ENCODE measurements around the gene MGARP. TPM values are rescaled to one million over a fixed set of nuclear protein-coding genes. Genes with fewer than 3 reads are reported as not detected.

MGARP gene
- total RNA-seq, 1 donor from 2014 or later = 1.7 TPM

DNA sequence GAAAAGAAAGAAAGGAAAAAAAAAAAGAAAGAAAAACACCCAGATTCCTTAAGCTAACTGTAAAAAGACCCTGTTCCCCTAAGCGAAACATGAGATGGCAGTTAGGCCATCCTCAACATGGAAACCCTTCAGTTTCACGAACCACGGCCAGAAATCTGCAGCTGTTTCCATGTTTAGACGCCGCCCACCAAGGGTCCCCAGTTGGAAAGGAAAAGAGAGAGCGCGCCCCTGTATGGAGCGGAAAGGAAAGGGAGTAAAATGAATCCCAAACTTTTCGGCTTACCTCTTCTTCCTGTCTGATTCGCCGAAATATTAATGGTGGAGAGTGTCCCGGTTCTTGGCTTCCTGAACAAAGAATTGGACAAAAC is 38.3 kb downstream of the MGARP start:
- TF ChIP-seq, protein P1, sequence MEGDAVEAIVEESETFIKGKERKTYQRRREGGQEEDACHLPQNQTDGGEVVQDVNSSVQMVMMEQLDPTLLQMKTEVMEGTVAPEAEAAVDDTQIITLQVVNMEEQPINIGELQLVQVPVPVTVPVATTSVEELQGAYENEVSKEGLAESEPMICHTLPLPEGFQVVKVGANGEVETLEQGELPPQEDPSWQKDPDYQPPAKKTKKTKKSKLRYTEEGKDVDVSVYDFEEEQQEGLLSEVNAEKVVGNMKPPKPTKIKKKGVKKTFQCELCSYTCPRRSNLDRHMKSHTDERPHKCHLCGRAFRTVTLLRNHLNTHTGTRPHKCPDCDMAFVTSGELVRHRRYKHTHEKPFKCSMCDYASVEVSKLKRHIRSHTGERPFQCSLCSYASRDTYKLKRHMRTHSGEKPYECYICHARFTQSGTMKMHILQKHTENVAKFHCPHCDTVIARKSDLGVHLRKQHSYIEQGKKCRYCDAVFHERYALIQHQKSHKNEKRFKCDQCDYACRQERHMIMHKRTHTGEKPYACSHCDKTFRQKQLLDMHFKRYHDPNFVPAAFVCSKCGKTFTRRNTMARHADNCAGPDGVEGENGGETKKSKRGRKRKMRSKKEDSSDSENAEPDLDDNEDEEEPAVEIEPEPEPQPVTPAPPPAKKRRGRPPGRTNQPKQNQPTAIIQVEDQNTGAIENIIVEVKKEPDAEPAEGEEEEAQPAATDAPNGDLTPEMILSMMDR (conservative IDR thresholded peaks at IDR 0.05) = no peak
- DNase-seq (ENCODE audit: extremely low spot score, unreplicated experiment) = no peak
- Mint-ChIP-seq H3K36me3 (no peaks in the 10 kb centered on the region), H3K27ac (no peak overlapping the region), H3K4me3 (no peak overlapping the region), H3K27me3 (no peaks in the 10 kb centered on the region), H3K9me3 (peaks cover 8% of the 10 kb centered on the region), H3K4me1 (ENCODE audit: unreplicated experiment) (peaks cover 14% of the 10 kb centered on the region)

DNA sequence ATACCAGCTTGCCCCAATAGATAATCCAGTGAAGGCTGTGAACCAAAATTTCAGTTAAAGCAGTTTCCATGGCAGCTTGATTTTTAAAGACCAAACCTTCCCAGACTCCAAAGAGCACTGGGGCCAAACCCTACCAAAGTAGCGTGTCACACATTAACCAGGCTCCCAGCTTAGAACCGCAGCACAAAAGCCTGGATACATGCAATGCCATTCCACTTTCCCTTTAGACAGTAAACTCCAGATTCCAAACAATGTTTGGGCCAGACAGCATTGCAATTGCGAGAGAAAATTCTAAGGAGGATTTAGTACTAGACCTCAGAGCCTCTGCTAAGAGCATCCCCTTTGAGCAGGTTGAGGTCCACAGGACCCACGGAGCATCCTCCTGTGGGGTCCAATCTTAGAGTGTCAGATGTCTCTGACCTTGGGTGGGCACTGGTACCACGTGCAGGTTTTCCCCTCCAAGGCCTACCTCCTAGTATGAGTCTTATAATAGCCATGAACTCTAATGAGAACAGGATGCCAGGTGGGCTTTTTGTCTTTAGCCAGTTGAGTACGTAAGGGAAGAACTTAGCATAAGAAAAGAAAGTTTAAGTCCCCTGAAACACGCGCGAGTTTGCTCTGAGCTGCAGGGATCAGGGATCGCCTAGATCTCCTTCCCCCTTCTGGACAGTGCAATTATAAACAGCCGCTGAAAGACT is 38.8 kb downstream of the MGARP start:
- H3K4me3 Mint-ChIP-seq = no peak overlapping the region

DNA sequence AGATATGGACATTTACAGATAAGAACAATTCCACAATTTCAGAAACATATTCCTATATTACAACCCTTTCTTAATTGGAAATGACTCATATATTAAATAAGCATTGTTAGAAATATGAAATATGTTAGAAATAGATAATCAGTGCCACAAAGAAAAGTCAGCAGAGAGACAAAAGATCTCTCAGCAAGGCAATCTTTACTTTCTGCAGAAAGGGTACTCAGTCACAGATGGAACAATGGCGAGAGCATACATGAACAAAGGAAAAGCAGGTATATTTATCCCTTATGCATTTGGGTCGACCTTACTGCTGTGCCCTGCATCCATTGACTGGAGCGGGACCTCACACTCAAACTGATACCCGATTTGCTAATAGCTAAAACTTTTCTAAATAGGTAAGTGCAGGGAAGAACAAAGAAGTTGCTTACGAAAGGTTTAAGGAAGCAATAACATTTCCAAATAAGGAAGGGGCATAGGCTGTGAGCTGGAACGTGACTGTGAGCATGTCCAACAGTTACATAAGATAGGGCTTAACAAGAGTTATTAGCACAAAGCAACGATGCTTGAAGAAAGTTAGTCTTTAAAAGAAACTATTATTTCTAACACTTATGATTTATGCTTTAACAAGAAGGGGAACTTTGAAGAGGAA is 40.8 kb downstream of the MGARP start:
- no peaks in the 10 kb centered on the region for H3K27me3 Mint-ChIP-seq
- no peak for DNase-seq (ENCODE audit: extremely low spot score, unreplicated experiment)
- H3K4me3 Mint-ChIP-seq = no peak overlapping the region
- H3K36me3 Mint-ChIP-seq = no peaks in the 10 kb centered on the region
- TF ChIP-seq, protein P1 (conservative IDR thresholded peaks at IDR 0.05) = no peak
- H3K27ac Mint-ChIP-seq = no peak overlapping the region
- H3K9me3 Mint-ChIP-seq = peaks cover 8% of the 10 kb centered on the region
- H3K4me1 Mint-ChIP-seq (ENCODE audit: unreplicated experiment) = peaks cover 14% of the 10 kb centered on the region

More for the DNA sequence above, 38.8 kb downstream of the MGARP start:
- Mint-ChIP-seq H3K9me3 (peaks cover 8% of the 10 kb centered on the region), H3K27me3 (no peaks in the 10 kb centered on the region), H3K27ac (no peak overlapping the region), H3K4me1 (ENCODE audit: unreplicated experiment) (peaks cover 14% of the 10 kb centered on the region), H3K36me3 (no peaks in the 10 kb centered on the region)
- TF ChIP-seq, protein P1 (conservative IDR thresholded peaks at IDR 0.05) = no peak
- no peak for DNase-seq (ENCODE audit: extremely low spot score, unreplicated experiment)

DNA sequence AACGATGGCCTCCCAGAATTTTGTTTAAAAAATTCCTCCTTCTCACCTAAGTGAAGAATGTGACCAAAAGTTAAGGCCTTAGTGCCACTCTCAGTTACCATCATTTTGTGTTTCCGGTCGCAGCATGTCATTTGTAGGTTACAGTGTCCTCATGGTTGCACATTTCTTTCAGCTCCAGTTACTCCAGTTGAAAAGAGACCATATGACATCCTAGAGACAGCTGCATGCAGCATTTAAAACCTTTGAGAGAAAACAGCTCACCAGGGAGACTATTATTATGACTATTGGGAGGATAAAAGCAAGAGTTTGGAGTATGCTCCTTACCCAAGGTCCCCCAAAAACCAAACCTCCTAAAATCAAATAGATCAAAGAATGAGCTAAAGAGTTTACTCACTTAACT is 45.8 kb downstream of the MGARP start:
- DNase-seq (ENCODE audit: extremely low spot score, unreplicated experiment) = no peak
- TF ChIP-seq, protein P1 (conservative IDR thresholded peaks at IDR 0.05) = no peak
- peaks cover 4% of the 10 kb centered on the region for H3K4me1 Mint-ChIP-seq (ENCODE audit: unreplicated experiment)
- H3K9me3 Mint-ChIP-seq = peaks cover 6% of the 10 kb centered on the region
- no peaks in the 10 kb centered on the region for H3K36me3 Mint-ChIP-seq
- no peak overlapping the region for H3K27ac Mint-ChIP-seq
- H3K27me3 Mint-ChIP-seq = no peaks in the 10 kb centered on the region
- H3K4me3 Mint-ChIP-seq = no peak overlapping the region

DNA sequence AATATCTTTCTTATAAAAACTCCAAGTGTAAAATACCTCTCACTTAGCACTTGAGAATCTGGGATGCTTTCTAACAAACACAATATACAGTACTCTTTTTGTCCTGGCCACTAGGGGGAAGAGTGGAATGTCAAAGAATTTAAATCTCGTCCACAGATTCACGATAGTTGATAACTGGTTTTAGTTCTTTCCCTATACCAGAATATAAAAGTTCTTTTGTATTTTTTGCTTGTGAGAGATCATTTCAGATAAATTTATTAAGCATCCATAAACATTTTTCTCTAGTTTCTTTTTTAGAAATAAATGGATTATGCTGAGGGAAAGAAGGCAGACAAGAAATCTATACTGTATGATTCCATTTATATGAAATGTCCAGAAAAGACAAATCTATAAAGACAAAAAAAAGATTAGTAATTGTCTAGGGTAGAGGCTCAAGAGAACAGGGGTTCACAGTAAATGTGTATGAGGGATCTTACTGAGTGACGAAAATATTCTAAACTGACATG is 50.4 kb downstream of the MGARP start:
- Mint-ChIP-seq H3K27me3 (no peaks in the 10 kb centered on the region), H3K36me3 (no peaks in the 10 kb centered on the region), H3K9me3 (no peaks in the 10 kb centered on the region), H3K4me3 (no peak overlapping the region), H3K4me1 (ENCODE audit: unreplicated experiment) (peaks cover 4% of the 10 kb centered on the region), H3K27ac (no peak overlapping the region)
- TF ChIP-seq, protein P1 (conservative IDR thresholded peaks at IDR 0.05) = peak; percentile 87
- DNase-seq (ENCODE audit: extremely low spot score, unreplicated experiment) = no peak

Measured in type B pancreatic cell (in vitro differentiated cells).